VCaP (cell line): ENCODE measurements around the gene PMEL.

Experiments
- H3K27ac ChIP-seq: fragments of 450-650 bp; 2 replicates; pipeline ENCODE4 v1.5.1; 2017
- CTCF ChIP-seq: fragments of 450-650 bp; conservative IDR thresholded peaks from 2 replicates; pipeline ENCODE4 v1.5.1; 2017; ENCODE audit warnings: mild to moderate bottlenecking, moderate library complexity

The PMEL gene

GRCh38 chr12:55974308-55974730, 8.5 kb upstream of the PMEL start:
- TF ChIP-seq CTCF = no peak
- peak overlapping the region; percentile 96 for H3K27ac ChIP-seq

DNA sequence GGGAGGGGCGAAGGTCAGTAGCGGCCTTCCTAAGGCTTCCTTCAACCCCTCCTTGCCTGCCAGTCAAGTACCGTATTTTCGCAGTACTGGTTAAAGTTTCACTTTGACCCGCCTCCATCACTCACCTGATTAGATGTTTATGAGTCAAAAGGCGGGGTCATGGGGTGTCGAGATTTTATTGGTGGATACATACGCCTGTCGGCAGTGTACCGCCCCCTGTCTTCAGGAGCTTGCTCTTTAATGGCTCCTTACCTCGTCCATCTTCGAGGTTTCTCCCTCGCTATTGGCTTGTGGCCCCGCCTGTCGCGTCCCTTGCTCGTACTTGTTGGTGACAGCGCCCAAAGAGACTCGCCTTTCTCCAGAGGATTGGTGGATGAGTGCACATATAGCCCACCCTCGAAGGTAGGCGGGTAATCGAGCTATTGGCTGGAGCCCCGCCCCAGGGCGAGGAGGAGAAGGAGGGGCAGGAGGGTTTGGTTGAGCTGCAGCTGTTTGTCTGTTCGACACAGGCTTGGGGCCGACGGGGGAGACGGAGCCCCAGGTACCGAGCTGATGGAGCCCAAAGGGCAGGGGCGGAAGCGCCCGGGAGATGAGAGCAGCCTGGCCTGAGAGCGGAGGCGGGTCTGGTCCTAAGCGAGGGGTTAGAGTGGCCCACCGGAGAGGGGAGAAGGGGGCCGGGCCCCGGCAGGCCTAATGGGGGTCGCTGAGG, 7.9 kb upstream of the PMEL start, which contains the start of gene RAB5B:
Gene RAB5B, plus strand, starts transcription at position 480 of the 709 bp plus-strand sequence. CDS start 12,883 bp downstream, outside the sequence.
- TF ChIP-seq CTCF = no peak
- peak within 1 kb of the TSS; percentile 96 for H3K27ac ChIP-seq

GRCh38 chr12:55972911-55973598, 7.2 kb upstream of the PMEL start:
- no peak for TF ChIP-seq CTCF

GRCh38 chr12:55972456-55972855, 6.6 kb upstream of the PMEL start:
- H3K27ac ChIP-seq = peak overlapping the region; percentile 96
- TF ChIP-seq CTCF = no peak

More at GRCh38 chr12:55972911-55973598, 7.2 kb upstream of the PMEL start:
- H3K27ac ChIP-seq = peak overlapping the region; percentile 96

- peak overlapping the region; percentile 96 for H3K27ac ChIP-seq
- no peak for TF ChIP-seq CTCF
Measured at GRCh38 chr12:55972042-55972441, 6.2 kb upstream of the PMEL start.

GRCh38 chr12:55970775-55971174, 4.9 kb upstream of the PMEL start:
- H3K27ac ChIP-seq = no peak overlapping the region
- no peak for TF ChIP-seq CTCF

DNA sequence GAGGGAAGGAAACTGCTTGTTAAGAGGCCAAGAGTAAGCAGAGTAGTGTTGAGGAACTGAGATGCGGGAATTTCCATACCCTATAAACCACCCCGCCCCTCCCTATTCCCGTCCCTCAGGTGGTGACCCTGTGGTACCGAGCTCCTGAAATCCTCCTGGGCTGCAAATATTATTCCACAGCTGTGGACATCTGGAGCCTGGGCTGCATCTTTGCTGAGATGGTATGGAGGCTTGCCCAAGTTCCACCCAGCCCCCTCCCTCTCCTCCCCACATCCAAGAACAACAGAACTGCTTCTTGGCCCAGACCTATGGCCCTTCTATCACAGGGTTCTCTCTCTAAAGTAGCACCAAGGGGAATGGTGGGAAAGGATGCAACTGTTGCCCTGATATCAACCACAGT, 3.5 kb upstream of the PMEL start:
- no peak for TF ChIP-seq CTCF
- no peak overlapping the region for H3K27ac ChIP-seq
